HepG2 (cell line): ENCODE data around the gene CD300A. TPM values are rescaled to one million over a fixed set of nuclear protein-coding genes. Genes with fewer than 3 reads are reported as not detected.

Experiments used
- ATF1 ChIP-seq: IDR thresholded peaks from 2 replicates; pipeline ENCODE4 v1.6.1; 2016; ENCODE audit warnings: mild to moderate bottlenecking, control low read depth
- ATF4 ChIP-seq, 2 experiments: fragments of 450-650 bp in 1 of 2; sonication (generic) in 1 of 2; formaldehyde crosslinking; IDR thresholded peaks; 2 replicates each; pipeline versions ENCODE4 v1.5.0 to v1.8.0; 2020 to 2022; ENCODE audit warnings: mild to moderate bottlenecking in 1 of 2, missing genetic modification reagents in 1 of 2
- CENPBD1 ChIP-seq: sonication (generic); formaldehyde crosslinking; IDR thresholded peaks from 2 replicates; pipeline ENCODE4 v1.8.0; 2022; ENCODE audit warnings: missing genetic modification reagents, low read depth, mild to moderate bottlenecking, borderline replicate concordance
- FOXK1 ChIP-seq: sonication (generic); formaldehyde crosslinking; IDR thresholded peaks from 2 replicates; pipeline ENCODE4 v1.4.0; 2020; ENCODE audit warnings: low read depth, missing genetic modification reagents, borderline replicate concordance
- ISX ChIP-seq: sonication (generic); formaldehyde crosslinking; conservative IDR thresholded peaks from 2 replicates; pipeline ENCODE4 v1.5.0; 2020; ENCODE audit warnings: missing genetic modification reagents
- JDP2 ChIP-seq: sonication (generic); formaldehyde crosslinking; IDR thresholded peaks from 2 replicates; pipeline ENCODE4 v1.8.1; 2022; ENCODE audit warnings: missing genetic modification reagents, borderline replicate concordance
- MAFF ChIP-seq: IDR thresholded peaks from 2 replicates; pipeline ENCODE4 v1.6.1; 2011; ENCODE audit warnings: low read depth, low read length, improper control_type of control experiment
- MLXIP ChIP-seq: sonication (generic); formaldehyde crosslinking; IDR thresholded peaks from 2 replicates; pipeline ENCODE4 v1.9.0; 2021; ENCODE audit warnings: missing genetic modification reagents, borderline replicate concordance
- MTF1 ChIP-seq: sonication (generic); formaldehyde crosslinking; IDR thresholded peaks from 2 replicates; pipeline ENCODE4 v1.5.0; 2020; ENCODE audit warnings: missing genetic modification reagents
- MXD3 ChIP-seq: IDR thresholded peaks from 2 replicates; pipeline ENCODE4 v1.6.1; 2016; ENCODE audit warnings: mild to moderate bottlenecking, missing biosample characterization, missing genetic modification reagents
- NFIC ChIP-seq: IDR thresholded peaks from 2 replicates; pipeline ENCODE4 v1.6.1; 2012; ENCODE audit warnings: mild to moderate bottlenecking, low read length, inconsistent platforms
- NPAS2 ChIP-seq: sonication (generic); formaldehyde crosslinking; IDR thresholded peaks from 2 replicates; pipeline ENCODE4 v1.8.0; 2022; ENCODE audit warnings: mild to moderate bottlenecking, missing genetic modification reagents, borderline replicate concordance
- RXRA ChIP-seq: sonication (generic); formaldehyde crosslinking; IDR thresholded peaks from 2 replicates; pipeline ENCODE4 v1.5.1; 2020; ENCODE audit warnings: missing genetic modification reagents
- SP2 ChIP-seq: sonication (generic); formaldehyde crosslinking; IDR thresholded peaks from 2 replicates; pipeline ENCODE4 v1.5.1; 2020; ENCODE audit warnings: mild to moderate bottlenecking, missing genetic modification reagents
- ZBTB2 ChIP-seq: sonication (generic); formaldehyde crosslinking; IDR thresholded peaks from 2 replicates; pipeline ENCODE4 v1.8.0; 2022; ENCODE audit warnings: low read depth, missing genetic modification reagents
- ZNF20 ChIP-seq: sonication (generic); formaldehyde crosslinking; IDR thresholded peaks from 2 replicates; pipeline ENCODE4 v1.4.0; 2020; ENCODE audit warnings: mild to moderate bottlenecking, moderate library complexity, missing genetic modification reagents
- ZNF274 ChIP-seq: sonication (generic); formaldehyde crosslinking; IDR thresholded peaks from 2 replicates; pipeline ENCODE4 v1.5.1; 2020; ENCODE audit warnings: mild to moderate bottlenecking, missing genetic modification reagents
- ZNF337 ChIP-seq: sonication (generic); formaldehyde crosslinking; IDR thresholded peaks from 2 replicates; pipeline ENCODE4 v1.5.1; 2020; ENCODE audit warnings: missing genetic modification reagents, low read depth, mild to moderate bottlenecking, borderline replicate concordance
- ZNF589 ChIP-seq: sonication (generic); formaldehyde crosslinking; conservative IDR thresholded peaks from 2 replicates; pipeline ENCODE4 v1.8.0; 2022; ENCODE audit warnings: mild to moderate bottlenecking, moderate library complexity, missing genetic modification reagents
- ZNF724P ChIP-seq: sonication (generic); formaldehyde crosslinking; IDR thresholded peaks from 2 replicates; pipeline ENCODE4 v1.8.0; 2022; ENCODE audit warnings: missing genetic modification reagents, borderline replicate concordance
- ZNF766 ChIP-seq: sonication (generic); formaldehyde crosslinking; IDR thresholded peaks from 2 replicates; pipeline ENCODE4 v1.5.0; 2020; ENCODE audit warnings: missing genetic modification reagents, borderline replicate concordance
- polyA plus RNA-seq, 8 experiments: library from polyadenylated mRNA; depleted of rRNA in 3 of 8; stranded (reverse) in 7 of 8; unstranded in 1 of 8; fragments of >200 nt; fragmentation: Illumina TruSeq in 4 of 8; extraction: Trizol in 4 of 8; gene quantifications; 2 replicates each; pipeline versions ENCODE4 v1.2.1 to v1.2.3, GENCODE V29; 2011 to 2016; ENCODE audit warnings: low read depth in 4 of 8, missing spikeins in 1 of 8, mixed read lengths in 1 of 8; ENCODE audit not compliant: insufficient read depth in 1 of 8
- total RNA-seq, 5 experiments: library from RNA; depleted of rRNA; stranded (reverse); fragments of >200 nt; fragmentation: Illumina TruSeq; extraction: Trizol; gene quantifications; 2 replicates each; pipeline ENCODE4 v1.2.3, GENCODE V29; 2016; ENCODE audit warnings: low read depth in 1 of 5

CD300A gene
- total and polyA plus RNA-seq, 2 of the 13 experiments (the other 11 are each of a cell fraction or from before 2014, with no cell fraction given) = not detected

- peak; percentile 81; the same call in 1 of the 2 replicates for TF ChIP-seq MLXIP (CRISPR knock-in tag)
- TF ChIP-seq MTF1 (CRISPR knock-in tag) = no peak
- TF ChIP-seq ZNF274 = peak; percentile 23; the same call in 1 of the 2 replicates
- TF ChIP-seq ATF1 (CRISPR knock-in tag) = no peak
- peak; percentile 60; the same call in 1 of the 2 replicates for TF ChIP-seq NPAS2 (CRISPR knock-in tag)
- peak in 1 of 2 experiments; percentile 49; a peak in 1 of 4 replicates for TF ChIP-seq ATF4 (CRISPR knock-in tag; IDR thresholded peaks at IDR 0.05)
- peak; percentile 43; the same call in 1 of the 2 replicates for TF ChIP-seq ZNF724P
- no peak; the same call in 1 of the 2 replicates for TF ChIP-seq ZBTB2 (CRISPR knock-in tag)
- TF ChIP-seq MXD3 (CRISPR knock-in tag) = no peak; the same call in 1 of the 2 replicates
- peak; percentile 73; the same call in 1 of the 2 replicates for TF ChIP-seq ISX (CRISPR knock-in tag)
- TF ChIP-seq ZNF20 (CRISPR knock-in tag) = no peak
- no peak for TF ChIP-seq SP2 (CRISPR knock-in tag)
- TF ChIP-seq RXRA (CRISPR knock-in tag) = peak; percentile 98
- 0 out of 2 replicates have a peak, but pooled peaks have one; percentile 89 for TF ChIP-seq ZNF337
- TF ChIP-seq CENPBD1 (CRISPR knock-in tag) = peak; percentile 81; the same call in 1 of the 2 replicates
- peak; percentile 87; the same call in 1 of the 2 replicates for TF ChIP-seq NFIC
- TF ChIP-seq ZNF766 (CRISPR knock-in tag) = peak; percentile 87; the same call in 1 of the 2 replicates
- no peak for TF ChIP-seq MAFF
- TF ChIP-seq JDP2 (CRISPR knock-in tag) = no peak; the same call in 1 of the 2 replicates
- no peak; the same call in 1 of the 2 replicates for TF ChIP-seq ZNF589
- peak; percentile 88; the same call in 1 of the 2 replicates for TF ChIP-seq FOXK1 (CRISPR knock-in tag)
These were observed 23.5 kb upstream of the CD300A start (continued) for GRCh38 chr17:74442670-74443515.
